Activated CD4-positive, alpha-beta T cell treated with anti-CD3 and anti-CD28 coated beads for 1 hour (primary cell): ENCODE results near the gene ELP1.
"Not testable (repeated sequence)": the region's sequence is repeated elsewhere in the genome, so short reads cannot be mapped to it uniquely, and the experiment has no call there.

Experiments
- DNase-seq: peaks from one replicate; pipeline ENCODE4 v3.0.0-alpha.2; 2020

The ELP1 gene

GRCh38 chr9:108848296-108848695, 85.6 kb downstream of the ELP1 start:
- not testable (repeated sequence) for DNase-seq

GRCh38 chr9:108845947-108846346, 88.0 kb downstream of the ELP1 start:
- DNase-seq = no peak

GRCh38 chr9:108845507-108845906, 88.4 kb downstream of the ELP1 start:
- no peak for DNase-seq

- DNase-seq = no peak
Measured at GRCh38 chr9:108844856-108845255, 89.1 kb downstream of the ELP1 start.

- no peak for DNase-seq
Measured at GRCh38 chr9:108844391-108844790, 89.5 kb downstream of the ELP1 start.

GRCh38 chr9:108842610-108843295, 91.2 kb downstream of the ELP1 start:
- no peak for DNase-seq

- DNase-seq = not testable (repeated sequence)
Measured at GRCh38 chr9:108839561-108839960, 94.4 kb downstream of the ELP1 start.

GRCh38 chr9:108838017-108838416, 95.9 kb downstream of the ELP1 start:
- DNase-seq = no peak

GRCh38 chr9:108837530-108837929, 96.4 kb downstream of the ELP1 start:
- no peak for DNase-seq

GRCh38 chr9:108836781-108837180, 97.1 kb downstream of the ELP1 start:
- no peak for DNase-seq

GRCh38 chr9:108836319-108836718, 97.6 kb downstream of the ELP1 start:
- no peak for DNase-seq

- DNase-seq = no peak
Measured at GRCh38 chr9:108835831-108836230, 98.1 kb downstream of the ELP1 start.

- no peak for DNase-seq
Measured at GRCh38 chr9:108834959-108835665, 98.8 kb downstream of the ELP1 start.

GRCh38 chr9:108832179-108832500, 101.8 kb downstream of the ELP1 start:
- DNase-seq = no peak

GRCh38 chr9:108831496-108832178, 102.3 kb downstream of the ELP1 start:
- no peak for DNase-seq

- no peak for DNase-seq
Measured at GRCh38 chr9:108830272-108830671, 103.7 kb downstream of the ELP1 start.

GRCh38 chr9:108823829-108824228, 110.1 kb downstream of the ELP1 start:
- DNase-seq = no peak
